Measurements from ENCODE around the gene GAS6. TPM values are rescaled to one million over a fixed set of nuclear protein-coding genes. Genes with fewer than 3 reads are reported as not detected.
A peak's percentile ranks its signal among the peaks of the same experiment; 100 is the strongest.
"Not testable (repeated sequence)": the region's sequence is repeated elsewhere in the genome, so short reads cannot be mapped to it uniquely, and the experiment has no call there.

The GAS6 gene
- total RNA-seq, 3 donors from 2014 or later: 101 to 168 (median 113) TPM

DNA sequence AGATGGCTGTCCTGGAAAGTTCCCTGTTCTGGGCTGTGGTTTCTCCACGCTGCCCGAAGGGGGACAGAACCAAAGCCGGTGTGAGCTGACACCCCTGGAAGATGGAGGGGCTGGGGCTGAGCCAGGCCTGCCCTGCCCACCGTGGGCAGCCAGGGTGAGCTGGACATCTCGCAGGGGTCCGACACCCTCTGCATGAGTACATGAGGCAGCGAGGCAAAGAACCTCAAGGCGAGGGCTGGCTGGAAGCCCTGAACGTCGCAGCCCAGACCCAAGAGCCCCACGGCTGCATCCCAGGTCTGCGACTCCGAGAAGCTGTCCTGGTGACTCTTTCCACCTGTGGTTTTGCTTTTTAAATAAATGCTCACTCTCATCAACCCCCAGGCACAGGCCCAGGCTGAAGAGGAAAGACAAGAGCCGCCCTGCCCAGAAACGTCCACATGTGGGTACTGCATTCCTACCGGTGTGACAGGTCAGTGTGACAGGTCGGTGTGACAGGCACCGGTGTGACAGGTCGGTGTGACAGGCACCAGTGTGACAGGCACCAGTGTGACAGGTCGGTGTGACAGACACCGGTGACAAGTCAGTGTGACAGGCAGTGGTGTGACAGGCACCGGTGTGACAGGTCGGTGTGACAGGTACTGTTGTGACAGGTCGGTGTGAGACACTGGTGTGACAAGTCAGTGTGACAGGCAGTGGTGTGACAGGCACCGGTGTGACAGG is 30.6 kb downstream of the GAS6 start:
- TF ChIP-seq, protein P1, sequence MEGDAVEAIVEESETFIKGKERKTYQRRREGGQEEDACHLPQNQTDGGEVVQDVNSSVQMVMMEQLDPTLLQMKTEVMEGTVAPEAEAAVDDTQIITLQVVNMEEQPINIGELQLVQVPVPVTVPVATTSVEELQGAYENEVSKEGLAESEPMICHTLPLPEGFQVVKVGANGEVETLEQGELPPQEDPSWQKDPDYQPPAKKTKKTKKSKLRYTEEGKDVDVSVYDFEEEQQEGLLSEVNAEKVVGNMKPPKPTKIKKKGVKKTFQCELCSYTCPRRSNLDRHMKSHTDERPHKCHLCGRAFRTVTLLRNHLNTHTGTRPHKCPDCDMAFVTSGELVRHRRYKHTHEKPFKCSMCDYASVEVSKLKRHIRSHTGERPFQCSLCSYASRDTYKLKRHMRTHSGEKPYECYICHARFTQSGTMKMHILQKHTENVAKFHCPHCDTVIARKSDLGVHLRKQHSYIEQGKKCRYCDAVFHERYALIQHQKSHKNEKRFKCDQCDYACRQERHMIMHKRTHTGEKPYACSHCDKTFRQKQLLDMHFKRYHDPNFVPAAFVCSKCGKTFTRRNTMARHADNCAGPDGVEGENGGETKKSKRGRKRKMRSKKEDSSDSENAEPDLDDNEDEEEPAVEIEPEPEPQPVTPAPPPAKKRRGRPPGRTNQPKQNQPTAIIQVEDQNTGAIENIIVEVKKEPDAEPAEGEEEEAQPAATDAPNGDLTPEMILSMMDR (IDR thresholded peaks at IDR 0.05): no peak
- Histone ChIP-seq H3K36me3 (ENCODE audit: low read depth) (no peaks in the 10 kb centered on the region), H3K4me1 (ENCODE audit: low read depth) (peaks cover 10% of the 10 kb centered on the region), H3K9me3 (no peaks in the 10 kb centered on the region), H3K4me3 (no peak overlapping the region)
- intact Hi-C loops (cut with DNase I, micrococcal nuclease): no loop called here
- ATAC-seq: no peak
- DNase-seq: peak in 1 of 3 donors; percentile 38

DNA sequence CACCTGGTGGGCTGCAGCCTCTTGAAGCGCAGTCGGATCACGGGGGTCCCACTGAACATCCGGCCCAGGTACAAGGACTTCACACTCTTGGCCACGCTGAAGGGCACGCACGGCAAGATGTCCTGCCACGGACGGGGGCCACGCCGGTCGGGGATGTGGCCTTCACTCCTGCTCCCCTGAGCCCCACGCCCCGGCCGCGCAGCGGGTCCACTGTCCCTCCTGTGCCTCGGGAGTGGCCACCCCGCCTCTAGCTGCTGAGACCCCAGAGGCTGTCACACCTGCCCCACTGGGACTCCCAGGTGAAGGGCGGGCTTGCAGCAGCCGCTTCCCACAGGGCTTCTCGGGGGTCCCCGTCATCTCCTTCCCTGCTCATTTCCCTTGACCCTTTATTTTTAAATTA is 31.2 kb downstream of the GAS6 start:
- intact Hi-C loops (cut with DNase I, micrococcal nuclease): no loop called here
- H3K36me3 ChIP-seq (ENCODE audit: low read depth): no peaks in the 10 kb centered on the region
- peaks cover 4% of the 10 kb centered on the region for H3K4me1 ChIP-seq (ENCODE audit: low read depth)
- no peak overlapping the region for H3K4me3 ChIP-seq
- ATAC-seq (no peak), DNase-seq (peak in 1 of 3 donors; percentile 49)
- TF ChIP-seq, protein P1 (IDR thresholded peaks at IDR 0.05): no peak
- no peaks in the 10 kb centered on the region for H3K9me3 ChIP-seq

DNA sequence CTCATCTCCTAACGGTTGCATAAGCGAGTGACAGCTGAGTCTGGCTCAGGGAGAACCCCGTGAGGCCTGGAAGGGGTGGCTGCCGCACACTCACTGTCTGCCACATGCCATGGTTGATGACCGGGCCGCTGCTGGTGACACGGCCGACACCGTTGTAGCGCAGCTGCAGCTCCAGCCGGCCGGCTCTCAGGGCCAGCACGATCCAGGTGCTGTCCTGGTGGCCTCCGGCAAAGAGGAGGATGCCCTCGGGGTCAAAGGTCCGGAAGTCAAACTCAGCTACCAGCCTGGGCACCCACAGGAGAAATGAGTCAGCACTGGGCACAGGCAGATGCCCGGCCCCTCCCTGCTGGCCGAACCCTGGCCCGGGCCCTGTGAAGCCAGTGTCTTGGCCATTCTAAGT is 31.7 kb downstream of the GAS6 start:
- DNase-seq (peak in 1 of 3 donors; percentile 38), ATAC-seq (peak; percentile 28)
- Histone ChIP-seq H3K4me1 (ENCODE audit: low read depth) (no peaks in the 10 kb centered on the region), H3K9me3 (no peaks in the 10 kb centered on the region), H3K4me3 (no peak overlapping the region), H3K36me3 (ENCODE audit: low read depth) (no peaks in the 10 kb centered on the region)
- intact Hi-C loops (cut with DNase I, micrococcal nuclease): no loop called here
- TF ChIP-seq, protein P1 (IDR thresholded peaks at IDR 0.05): no peak

DNA sequence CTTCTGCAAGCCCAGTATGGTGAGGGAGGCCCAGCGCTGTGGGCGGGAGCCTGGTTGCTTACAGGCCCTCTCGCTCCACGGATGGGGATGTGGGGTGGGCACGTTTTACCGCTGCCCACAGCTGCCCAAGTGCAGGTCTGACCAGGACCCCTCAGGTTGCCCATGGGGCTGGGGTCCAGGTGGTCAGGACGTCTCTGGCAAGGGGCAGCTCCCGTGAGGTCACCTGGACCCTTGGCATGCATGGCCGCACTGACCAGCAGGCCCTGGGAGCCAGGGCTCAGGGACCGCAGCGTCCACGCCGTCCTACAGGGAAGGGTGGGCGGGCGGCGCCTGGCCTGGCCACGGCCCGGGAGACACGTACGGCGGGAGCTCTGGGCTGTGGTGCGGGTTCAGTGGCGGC is 32.8 kb downstream of the GAS6 start:
- peak in 1 of 3 donors; percentile 45 for DNase-seq
- intact Hi-C loops (cut with DNase I, micrococcal nuclease): no loop called here
- Histone ChIP-seq H3K4me3 (no peak overlapping the region), H3K36me3 (ENCODE audit: low read depth) (no peaks in the 10 kb centered on the region), H3K9me3 (no peaks in the 10 kb centered on the region), H3K4me1 (ENCODE audit: low read depth) (no peaks in the 10 kb centered on the region)
- TF ChIP-seq, protein P1 (IDR thresholded peaks at IDR 0.05): no peak
- no peak for ATAC-seq

DNA sequence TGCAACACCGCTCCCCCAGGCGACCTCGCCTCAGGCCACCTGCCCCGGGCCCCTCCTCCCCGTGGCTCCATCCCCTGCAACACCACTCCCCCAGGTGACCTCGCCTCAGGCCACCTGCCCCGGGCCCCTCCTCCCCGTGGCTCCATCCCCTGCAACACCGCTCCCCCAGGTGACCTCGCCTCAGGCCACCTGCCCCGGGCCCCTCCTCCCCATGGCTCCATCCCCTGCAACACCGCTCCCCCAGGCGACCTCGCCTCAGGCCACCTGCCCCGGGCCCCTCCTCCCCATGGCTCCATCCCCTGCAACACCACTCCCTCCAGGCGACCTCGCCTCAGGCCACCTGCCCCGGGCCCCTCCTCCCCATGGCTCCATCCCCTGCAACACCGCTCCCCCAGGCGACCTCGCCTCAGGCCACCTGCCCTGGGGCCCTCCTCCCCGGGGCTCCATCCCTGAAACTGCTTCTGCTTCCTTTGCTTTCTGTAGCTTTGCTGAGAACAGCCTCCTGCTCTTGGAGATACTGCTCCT is 33.4 kb downstream of the GAS6 start:
- H3K36me3 ChIP-seq (ENCODE audit: low read depth); intact Hi-C loops (cut with DNase I, micrococcal nuclease); H3K4me3 ChIP-seq; ATAC-seq; H3K4me1 ChIP-seq (ENCODE audit: low read depth); H3K9me3 ChIP-seq: not testable (repeated sequence)
- peak in 1 of 3 donors; percentile 7 for DNase-seq

DNA sequence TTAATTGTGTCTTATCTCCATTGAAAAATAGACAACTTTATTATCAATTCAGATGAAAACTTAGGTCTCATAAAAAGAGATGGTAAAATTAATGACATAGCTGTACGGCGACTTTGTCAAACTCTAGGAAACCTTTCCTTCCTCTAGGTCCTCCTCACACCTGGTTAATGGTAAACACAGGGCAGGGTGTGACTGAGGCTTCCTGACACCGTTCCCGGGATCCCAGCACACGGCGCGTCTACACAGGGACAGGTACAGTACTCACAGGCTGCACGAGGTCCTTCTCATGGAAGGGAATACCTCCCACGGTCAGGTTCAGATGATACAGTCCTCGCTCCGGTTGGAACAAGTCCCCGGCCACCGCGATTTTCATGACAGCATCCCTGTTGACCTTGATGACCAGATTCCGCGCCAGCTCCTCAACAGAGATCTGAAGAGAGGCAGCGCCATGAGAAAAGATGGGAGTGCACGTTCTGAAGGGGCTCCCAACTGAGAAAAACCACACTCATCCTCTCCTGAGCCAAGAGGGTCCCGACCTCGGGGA is 35.5 kb downstream of the GAS6 start:
- Histone ChIP-seq H3K4me3 (no peak overlapping the region), H3K9me3 (no peaks in the 10 kb centered on the region), H3K4me1 (ENCODE audit: low read depth) (no peaks in the 10 kb centered on the region), H3K36me3 (ENCODE audit: low read depth) (no peaks in the 10 kb centered on the region)
- ATAC-seq (peak; percentile 64), DNase-seq (peak in 1 of 3 donors; percentile 38)
- intact Hi-C loops (cut with DNase I, micrococcal nuclease): no loop called here
- TF ChIP-seq, protein P1 (IDR thresholded peaks at IDR 0.05): no peak
